Measurements from ENCODE around the gene TCEAL4. TPM values are rescaled to one million over a fixed set of nuclear protein-coding genes. Genes with fewer than 3 reads are reported as not detected.
A peak's percentile ranks its signal among the peaks of the same experiment; 100 is the strongest.

Gene TCEAL4
- polyA plus RNA-seq (2013, experiment 1 of 4): 60.8 TPM
- polyA plus RNA-seq (2013, experiment 2 of 4): 57.2 TPM
- polyA plus RNA-seq (2013, experiment 3 of 4): 52.1 TPM
- 58.0 TPM for polyA plus RNA-seq (2013, experiment 4 of 4)

DNA sequence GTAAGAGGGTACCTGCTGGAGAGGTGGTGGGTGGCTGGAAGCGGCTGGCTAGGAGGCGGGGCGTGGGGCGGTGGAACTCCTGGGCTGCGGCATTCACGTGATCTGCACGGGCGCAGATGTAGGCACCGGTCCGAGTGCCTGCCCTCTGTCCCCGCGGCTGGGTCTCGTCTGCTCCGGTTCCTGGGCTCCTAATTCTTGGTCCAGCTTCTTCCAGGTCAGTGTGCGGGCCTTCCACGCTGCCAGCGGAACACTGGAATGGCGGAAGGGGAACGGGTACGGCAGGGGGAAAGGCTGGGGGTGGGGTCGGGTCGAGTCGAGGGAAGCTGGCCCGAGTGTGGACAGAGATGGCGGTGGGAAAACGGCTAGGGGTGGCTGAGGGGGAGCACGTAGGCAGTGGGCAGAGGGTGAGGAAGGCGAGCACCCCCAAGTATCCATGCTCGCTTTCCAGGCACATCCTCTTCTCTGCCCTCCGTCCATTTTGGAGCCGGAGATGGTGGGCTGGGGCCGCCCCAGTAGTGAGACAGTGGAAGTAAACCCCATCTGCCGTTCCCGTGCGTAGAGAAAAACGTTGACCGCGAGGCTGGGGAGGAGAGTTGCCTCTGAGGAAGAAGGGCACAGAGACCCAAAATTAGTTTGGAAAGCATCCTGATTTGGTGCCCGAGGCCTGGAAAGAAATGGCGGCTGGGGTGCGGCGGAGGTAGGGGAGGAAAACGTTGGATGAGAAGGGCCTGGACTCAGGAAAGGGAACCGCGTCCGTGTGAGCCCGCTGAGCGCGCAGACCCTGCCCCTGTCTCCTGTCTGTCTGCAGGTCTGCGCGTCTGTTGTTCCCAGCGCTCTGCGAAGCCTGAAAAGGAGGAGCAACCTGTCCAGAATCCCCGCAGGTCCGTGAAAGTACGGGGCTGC lies at the start of gene TCEAL4:
TSS of gene TCEAL4 (plus strand) at position 105 of the 903 bp plus-strand sequence. CDS start 1,161 bp downstream, outside the sequence.
- no peak within 1 kb of the TSS for H3K27ac ChIP-seq (ENCODE audit: insufficient read depth, low read depth, low read length, poor library complexity, severe bottlenecking)
- H3K4me1 ChIP-seq (ENCODE audit: control insufficient read depth, insufficient read depth, low read length): no peaks in the 10 kb centered on the region
- 1% methylated on average over 55 to 56 of the region's 56 CpGs for WGBS, 2 experiments

GRCh38 chrX:103536071-103536470 lies 49.2 kb upstream of the TCEAL4 start:
- Histone ChIP-seq H3K27ac (ENCODE audit: insufficient read depth, low read depth, low read length, poor library complexity, severe bottlenecking) (no peak overlapping the region), H3K27me3 (ENCODE audit: control insufficient read depth, insufficient read depth, low read length, poor library complexity, severe bottlenecking) (no peaks in the 10 kb centered on the region), H3K36me3 (ENCODE audit: control insufficient read depth, insufficient read depth, low read length) (no peaks in the 10 kb centered on the region), H3K4me1 (ENCODE audit: control insufficient read depth, insufficient read depth, low read length) (no peaks in the 10 kb centered on the region), H3K9me3 (ENCODE audit: control insufficient read depth, low read length) (no peaks in the 10 kb centered on the region), H3K4me3 (ENCODE audit: insufficient read depth, low read depth, low read length) (no peak overlapping the region)

More for the DNA sequence above, at the start of gene TCEAL4:
- Histone ChIP-seq H3K4me3 (ENCODE audit: insufficient read depth, low read depth, low read length) (peak within 1 kb of the TSS; percentile 63), H3K27me3 (ENCODE audit: control insufficient read depth, insufficient read depth, low read length, poor library complexity, severe bottlenecking) (no peaks in the 10 kb centered on the region), H3K36me3 (ENCODE audit: control insufficient read depth, insufficient read depth, low read length) (no peaks in the 10 kb centered on the region), H3K9me3 (ENCODE audit: control insufficient read depth, low read length) (no peaks in the 10 kb centered on the region)

DNA sequence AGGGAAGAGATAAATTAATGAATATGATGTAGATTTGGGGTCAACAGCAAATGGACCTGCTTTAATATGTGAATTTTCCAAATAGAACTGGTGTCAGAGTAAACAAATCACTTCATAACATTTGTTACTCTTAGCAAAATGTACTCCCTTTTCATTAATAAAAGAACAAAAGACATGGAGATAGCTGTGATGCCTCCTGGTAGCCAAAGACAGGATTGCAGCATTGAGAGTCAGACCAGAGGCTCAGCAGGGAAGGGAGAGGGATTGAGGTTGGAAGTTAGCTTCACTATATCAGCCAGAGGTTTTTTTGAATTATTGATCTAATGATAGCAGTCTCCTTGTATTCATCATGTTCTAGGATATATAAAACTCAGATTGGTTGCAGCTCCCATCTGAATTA lies 48.6 kb upstream of the TCEAL4 start:
- Histone ChIP-seq H3K4me3 (ENCODE audit: insufficient read depth, low read depth, low read length) (no peak overlapping the region), H3K27ac (ENCODE audit: insufficient read depth, low read depth, low read length, poor library complexity, severe bottlenecking) (no peak overlapping the region)

GRCh38 chrX:103537871-103538387 lies 47.4 kb upstream of the TCEAL4 start:
- 92 to 97% methylated on average over 3 of the region's 3 CpGs for WGBS, 2 experiments
- no peaks in the 10 kb centered on the region for H3K9me3 ChIP-seq (ENCODE audit: control insufficient read depth, low read length)
- no peaks in the 10 kb centered on the region for H3K4me1 ChIP-seq (ENCODE audit: control insufficient read depth, insufficient read depth, low read length)
- H3K27ac ChIP-seq (ENCODE audit: insufficient read depth, low read depth, low read length, poor library complexity, severe bottlenecking): no peak overlapping the region
- H3K27me3 ChIP-seq (ENCODE audit: control insufficient read depth, insufficient read depth, low read length, poor library complexity, severe bottlenecking): no peaks in the 10 kb centered on the region
- no peak overlapping the region for H3K4me3 ChIP-seq (ENCODE audit: insufficient read depth, low read depth, low read length)
- H3K36me3 ChIP-seq (ENCODE audit: control insufficient read depth, insufficient read depth, low read length): no peaks in the 10 kb centered on the region

More for the DNA sequence above, 48.6 kb upstream of the TCEAL4 start:
- Histone ChIP-seq H3K9me3 (ENCODE audit: control insufficient read depth, low read length) (no peaks in the 10 kb centered on the region), H3K4me1 (ENCODE audit: control insufficient read depth, insufficient read depth, low read length) (no peaks in the 10 kb centered on the region), H3K36me3 (ENCODE audit: control insufficient read depth, insufficient read depth, low read length) (no peaks in the 10 kb centered on the region), H3K27me3 (ENCODE audit: control insufficient read depth, insufficient read depth, low read length, poor library complexity, severe bottlenecking) (no peaks in the 10 kb centered on the region)

GRCh38 chrX:103538728-103539127 lies 46.6 kb upstream of the TCEAL4 start:
- Histone ChIP-seq H3K4me3 (ENCODE audit: insufficient read depth, low read depth, low read length) (no peak overlapping the region), H3K4me1 (ENCODE audit: control insufficient read depth, insufficient read depth, low read length) (no peaks in the 10 kb centered on the region), H3K27me3 (ENCODE audit: control insufficient read depth, insufficient read depth, low read length, poor library complexity, severe bottlenecking) (no peaks in the 10 kb centered on the region), H3K27ac (ENCODE audit: insufficient read depth, low read depth, low read length, poor library complexity, severe bottlenecking) (no peak overlapping the region), H3K36me3 (ENCODE audit: control insufficient read depth, insufficient read depth, low read length) (no peaks in the 10 kb centered on the region), H3K9me3 (ENCODE audit: control insufficient read depth, low read length) (no peaks in the 10 kb centered on the region)

DNA sequence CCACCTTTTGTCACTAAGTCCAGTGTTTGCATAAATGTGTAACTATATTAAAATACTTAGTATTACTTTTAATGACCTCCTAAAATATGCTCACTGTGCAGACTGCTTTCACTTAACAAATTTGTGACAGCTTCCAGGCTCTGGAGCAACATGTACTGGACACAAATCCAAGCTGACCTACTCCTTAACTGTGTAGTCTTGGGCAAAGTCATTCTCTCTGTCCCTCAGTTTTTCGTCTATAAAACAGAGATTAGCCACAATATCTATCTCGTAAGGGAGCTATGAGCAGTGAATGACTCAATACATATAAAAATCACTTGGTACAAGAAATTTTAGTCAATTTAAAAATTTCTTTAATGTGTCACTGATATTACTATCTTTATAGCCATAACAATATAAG lies 45.6 kb upstream of the TCEAL4 start:
- H3K27me3 ChIP-seq (ENCODE audit: control insufficient read depth, insufficient read depth, low read length, poor library complexity, severe bottlenecking): no peaks in the 10 kb centered on the region
- H3K36me3 ChIP-seq (ENCODE audit: control insufficient read depth, insufficient read depth, low read length): no peaks in the 10 kb centered on the region
- no peak overlapping the region for H3K4me3 ChIP-seq (ENCODE audit: insufficient read depth, low read depth, low read length)
- no peaks in the 10 kb centered on the region for H3K9me3 ChIP-seq (ENCODE audit: control insufficient read depth, low read length)
- H3K4me1 ChIP-seq (ENCODE audit: control insufficient read depth, insufficient read depth, low read length): no peaks in the 10 kb centered on the region
- H3K27ac ChIP-seq (ENCODE audit: insufficient read depth, low read depth, low read length, poor library complexity, severe bottlenecking): no peak overlapping the region
- 91 to 100% methylated on average over 1 of the region's 2 CpGs for WGBS, 2 experiments

DNA sequence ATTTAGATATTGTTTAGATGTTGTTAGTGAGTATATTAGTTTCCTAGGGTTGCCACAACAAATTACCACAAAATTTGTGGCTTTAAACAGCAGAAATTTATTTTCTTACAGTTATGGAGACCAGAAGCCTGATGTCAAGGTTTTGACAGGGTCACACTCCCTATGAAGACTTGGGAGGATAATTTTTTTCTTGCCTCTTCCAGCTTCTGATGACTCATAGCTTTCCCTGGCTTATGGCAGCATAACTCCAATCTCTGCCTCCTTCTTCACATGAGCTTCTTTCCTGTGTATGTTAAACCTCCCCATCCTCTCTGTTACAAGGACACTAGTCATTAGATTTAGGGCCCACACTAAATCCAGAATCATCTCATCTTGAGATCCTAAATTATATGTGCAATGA lies 45.2 kb upstream of the TCEAL4 start:
- Histone ChIP-seq H3K27ac (ENCODE audit: insufficient read depth, low read depth, low read length, poor library complexity, severe bottlenecking) (no peak overlapping the region), H3K4me3 (ENCODE audit: insufficient read depth, low read depth, low read length) (no peak overlapping the region), H3K27me3 (ENCODE audit: control insufficient read depth, insufficient read depth, low read length, poor library complexity, severe bottlenecking) (no peaks in the 10 kb centered on the region), H3K36me3 (ENCODE audit: control insufficient read depth, insufficient read depth, low read length) (no peaks in the 10 kb centered on the region), H3K4me1 (ENCODE audit: control insufficient read depth, insufficient read depth, low read length) (no peaks in the 10 kb centered on the region), H3K9me3 (ENCODE audit: control insufficient read depth, low read length) (no peaks in the 10 kb centered on the region)

DNA sequence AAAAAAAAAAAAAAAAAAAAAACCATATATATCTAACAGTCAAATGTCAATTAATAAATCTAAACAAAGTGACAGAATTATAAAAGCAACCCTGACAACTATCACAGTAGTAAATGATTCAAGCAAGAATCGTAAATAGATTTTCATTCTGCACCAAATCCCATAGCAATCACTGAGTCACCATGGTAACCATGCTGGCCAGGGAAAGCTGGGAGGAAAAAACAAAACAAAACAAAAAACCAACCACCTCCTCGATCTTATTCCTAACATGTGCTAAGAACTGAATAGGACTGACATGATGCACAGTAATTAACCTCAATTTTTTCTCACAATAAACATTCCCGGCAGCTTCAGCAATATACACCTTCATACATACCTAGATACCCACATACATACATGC lies 35.4 kb upstream of the TCEAL4 start:
- H3K36me3 ChIP-seq (ENCODE audit: control insufficient read depth, insufficient read depth, low read length): no peaks in the 10 kb centered on the region
- H3K4me3 ChIP-seq (ENCODE audit: insufficient read depth, low read depth, low read length): no peak overlapping the region
- H3K27ac ChIP-seq (ENCODE audit: insufficient read depth, low read depth, low read length, poor library complexity, severe bottlenecking): no peak overlapping the region
- 79 to 87% methylated on average over 3 of the region's 3 CpGs for WGBS, 2 experiments
- no peaks in the 10 kb centered on the region for H3K4me1 ChIP-seq (ENCODE audit: control insufficient read depth, insufficient read depth, low read length)
- H3K27me3 ChIP-seq (ENCODE audit: control insufficient read depth, insufficient read depth, low read length, poor library complexity, severe bottlenecking): no peaks in the 10 kb centered on the region
- no peaks in the 10 kb centered on the region for H3K9me3 ChIP-seq (ENCODE audit: control insufficient read depth, low read length)

- H3K9me3 ChIP-seq (ENCODE audit: control insufficient read depth, low read length): no peaks in the 10 kb centered on the region
- no peaks in the 10 kb centered on the region for H3K36me3 ChIP-seq (ENCODE audit: control insufficient read depth, insufficient read depth, low read length)
- H3K4me1 ChIP-seq (ENCODE audit: control insufficient read depth, insufficient read depth, low read length): no peaks in the 10 kb centered on the region
- H3K27ac ChIP-seq (ENCODE audit: insufficient read depth, low read depth, low read length, poor library complexity, severe bottlenecking): no peak overlapping the region
- WGBS, 2 experiments: 59 to 70% methylated on average over 2 of the region's 3 CpGs
- H3K4me3 ChIP-seq (ENCODE audit: insufficient read depth, low read depth, low read length): no peak overlapping the region
- H3K27me3 ChIP-seq (ENCODE audit: control insufficient read depth, insufficient read depth, low read length, poor library complexity, severe bottlenecking): no peaks in the 10 kb centered on the region
These were observed 34.8 kb upstream of the TCEAL4 start for GRCh38 chrX:103550415-103551051.

- 89 to 97% methylated on average over 1 of the region's 1 CpG for WGBS, 2 experiments
- H3K4me3 ChIP-seq (ENCODE audit: insufficient read depth, low read depth, low read length): no peak overlapping the region
These were observed 33.1 kb upstream of the TCEAL4 start for GRCh38 chrX:103552236-103552635.

More at GRCh38 chrX:103552236-103552635, 33.1 kb upstream of the TCEAL4 start:
- H3K9me3 ChIP-seq (ENCODE audit: control insufficient read depth, low read length): no peaks in the 10 kb centered on the region
- H3K4me1 ChIP-seq (ENCODE audit: control insufficient read depth, insufficient read depth, low read length): no peaks in the 10 kb centered on the region
- H3K27me3 ChIP-seq (ENCODE audit: control insufficient read depth, insufficient read depth, low read length, poor library complexity, severe bottlenecking): no peaks in the 10 kb centered on the region
- H3K36me3 ChIP-seq (ENCODE audit: control insufficient read depth, insufficient read depth, low read length): no peaks in the 10 kb centered on the region
- H3K27ac ChIP-seq (ENCODE audit: insufficient read depth, low read depth, low read length, poor library complexity, severe bottlenecking): no peak overlapping the region

Measured in ectodermal cell (in vitro differentiated cells).